WTC11 (cell line): ENCODE data around the gene ETS1. TPM values are rescaled to one million over a fixed set of nuclear protein-coding genes. Genes with fewer than 3 reads are reported as not detected.

Source experiments
- ATF3 ChIP-seq: sonication (generic); formaldehyde crosslinking; conservative IDR thresholded peaks from 2 replicates; pipeline ENCODE4 v1.8.1; 2022; ENCODE audit warnings: mild to moderate bottlenecking, missing genetic modification reagents
- CBFB ChIP-seq: sonication (generic); formaldehyde crosslinking; IDR thresholded peaks from 2 replicates; pipeline ENCODE4 v1.8.1; 2022; ENCODE audit warnings: mild to moderate bottlenecking, low read depth, missing genetic modification reagents
- ELF4 ChIP-seq: sonication (generic); formaldehyde crosslinking; IDR thresholded peaks from 2 replicates; pipeline ENCODE4 v1.8.1; 2022; ENCODE audit warnings: low read depth, mild to moderate bottlenecking, moderate library complexity, missing genetic modification reagents
- EMX1 ChIP-seq: fragments of 250-450 bp; sonication (Bioruptor Pico); IDR thresholded peaks from 2 replicates; pipeline ENCODE4 v1.8.0; 2021; ENCODE audit warnings: mild to moderate bottlenecking
- ETV6 ChIP-seq: sonication (generic); formaldehyde crosslinking; IDR thresholded peaks from 2 replicates; pipeline ENCODE4 v1.8.1; 2022; ENCODE audit warnings: mild to moderate bottlenecking, missing genetic modification reagents
- FOXP1 ChIP-seq: sonication (generic); formaldehyde crosslinking; IDR thresholded peaks from 2 replicates; pipeline ENCODE4 v1.8.0; 2022; ENCODE audit warnings: missing genetic modification reagents, mild to moderate bottlenecking, moderate library complexity, borderline replicate concordance
- GABPB1 ChIP-seq: sonication (generic); formaldehyde crosslinking; IDR thresholded peaks from 2 replicates; pipeline ENCODE4 v1.8.1; 2023; ENCODE audit warnings: mild to moderate bottlenecking, missing genetic modification reagents
- JAZF1 ChIP-seq: fragments of 250-450 bp; sonication (Bioruptor Pico); IDR thresholded peaks from 2 replicates; pipeline ENCODE4 v1.9.0; 2021; ENCODE audit warnings: moderate library complexity, mild to moderate bottlenecking, inconsistent platforms
- JUN ChIP-seq: sonication (generic); formaldehyde crosslinking; IDR thresholded peaks from 2 replicates; pipeline ENCODE4 v1.8.0; 2023; ENCODE audit warnings: mild to moderate bottlenecking, missing genetic modification reagents
- KAT7 ChIP-seq: sonication (generic); formaldehyde crosslinking; IDR thresholded peaks from 2 replicates; pipeline ENCODE4 v1.8.1; 2023; ENCODE audit warnings: missing genetic modification reagents, mild to moderate bottlenecking, borderline replicate concordance
- NR3C1 ChIP-seq: sonication (generic); formaldehyde crosslinking; conservative IDR thresholded peaks from 2 replicates; pipeline ENCODE4 v1.8.1; 2023; ENCODE audit warnings: low read depth, mild to moderate bottlenecking, missing genetic modification reagents
- PRRX2 ChIP-seq: fragments of 250-450 bp; sonication (Bioruptor Pico); IDR thresholded peaks from 2 replicates; pipeline ENCODE4 v1.8.0; 2021; ENCODE audit warnings: mild to moderate bottlenecking
- SMAD3 ChIP-seq: sonication (generic); formaldehyde crosslinking; IDR thresholded peaks from 2 replicates; pipeline ENCODE4 v1.8.0; 2022; ENCODE audit warnings: missing genetic modification reagents, mild to moderate bottlenecking, borderline replicate concordance
- SP1 ChIP-seq: sonication (generic); formaldehyde crosslinking; conservative IDR thresholded peaks from 2 replicates; pipeline ENCODE4 v1.8.1; 2022; ENCODE audit warnings: missing genetic modification reagents
- TEAD1 ChIP-seq: sonication (generic); formaldehyde crosslinking; IDR thresholded peaks from 2 replicates; pipeline ENCODE4 v1.8.0; 2022; ENCODE audit warnings: mild to moderate bottlenecking, missing genetic modification reagents
- USF2 ChIP-seq: sonication (generic); formaldehyde crosslinking; IDR thresholded peaks from 2 replicates; pipeline ENCODE4 v1.8.1; 2023; ENCODE audit warnings: mild to moderate bottlenecking, missing genetic modification reagents, moderate library complexity
- ZMAT4 ChIP-seq: fragments of 250-450 bp; sonication (Bioruptor Pico); IDR thresholded peaks from 2 replicates; pipeline ENCODE4 v1.9.0; 2021; ENCODE audit warnings: mild to moderate bottlenecking
- ZNF138 ChIP-seq: sonication (generic); formaldehyde crosslinking; conservative IDR thresholded peaks from 2 replicates; pipeline ENCODE4 v1.8.1; 2022; ENCODE audit warnings: mild to moderate bottlenecking, moderate library complexity, missing genetic modification reagents
- ZNF219 ChIP-seq: sonication (generic); formaldehyde crosslinking; IDR thresholded peaks from 2 replicates; pipeline ENCODE4 v1.8.0; 2023; ENCODE audit warnings: missing genetic modification reagents, mild to moderate bottlenecking, borderline replicate concordance
- ZNF232 ChIP-seq: sonication (generic); formaldehyde crosslinking; IDR thresholded peaks from 2 replicates; pipeline ENCODE4 v1.8.0; 2022; ENCODE audit warnings: mild to moderate bottlenecking, missing genetic modification reagents
- ZNF396 ChIP-seq: fragments of 250-450 bp; sonication (Bioruptor Pico); IDR thresholded peaks from 2 replicates; pipeline ENCODE4 v1.8.0; 2021; ENCODE audit warnings: mild to moderate bottlenecking, moderate library complexity, borderline replicate concordance
- ZNF416 ChIP-seq: fragments of 250-450 bp; sonication (Bioruptor Pico); IDR thresholded peaks from 2 replicates; pipeline ENCODE4 v1.9.0; 2021; ENCODE audit warnings: mild to moderate bottlenecking, inconsistent platforms
- ZNF423 ChIP-seq: fragments of 250-450 bp; sonication (Bioruptor Pico); IDR thresholded peaks from 2 replicates; pipeline ENCODE4 v2.1.2; 2022; ENCODE audit warnings: mild to moderate bottlenecking, moderate library complexity
- ZNF671 ChIP-seq: fragments of 250-450 bp; sonication (Bioruptor Pico); IDR thresholded peaks from 2 replicates; pipeline ENCODE4 v1.8.0; 2021; ENCODE audit warnings: mild to moderate bottlenecking
- total RNA-seq: library from RNA; stranded (reverse); gene quantifications from 3 replicates; pipeline ENCODE4 v1.2.3, GENCODE V29; 2021
- TF ChIP-seq, protein P1 (sequence below): sonication (generic); formaldehyde crosslinking; IDR thresholded peaks from 2 replicates; pipeline ENCODE4 v1.8.1; 2022; ENCODE audit warnings: low read depth, missing genetic modification reagents, borderline replicate concordance
- TF ChIP-seq, protein P2 (sequence below): sonication (generic); formaldehyde crosslinking; IDR thresholded peaks from 2 replicates; pipeline ENCODE4 v1.8.0; 2022; ENCODE audit warnings: mild to moderate bottlenecking, missing genetic modification reagents
- TF ChIP-seq, protein P3 (sequence below): sonication (generic); formaldehyde crosslinking; IDR thresholded peaks from 2 replicates; pipeline ENCODE4 v1.8.0; 2022; ENCODE audit warnings: mild to moderate bottlenecking, missing genetic modification reagents
- TF ChIP-seq, protein P4 (sequence below): sonication (generic); formaldehyde crosslinking; conservative IDR thresholded peaks from 2 replicates; pipeline ENCODE4 v1.8.1; 2023; ENCODE audit warnings: mild to moderate bottlenecking, low read depth, missing genetic modification reagents, moderate library complexity
- TF ChIP-seq, protein P5 (sequence below): sonication (generic); formaldehyde crosslinking; IDR thresholded peaks from 2 replicates; pipeline ENCODE4 v1.8.1; 2022; ENCODE audit warnings: mild to moderate bottlenecking, moderate library complexity, missing genetic modification reagents
- TF ChIP-seq, protein P6 (sequence below): fragments of 250-450 bp; sonication (Bioruptor Pico); IDR thresholded peaks from 2 replicates; pipeline ENCODE4 v2.1.2; 2022; ENCODE audit warnings: mild to moderate bottlenecking, moderate library complexity

ETS1 gene
- total RNA-seq, 1 experiment from 2014 or later = 33.1 TPM

- TF ChIP-seq, protein P1, sequence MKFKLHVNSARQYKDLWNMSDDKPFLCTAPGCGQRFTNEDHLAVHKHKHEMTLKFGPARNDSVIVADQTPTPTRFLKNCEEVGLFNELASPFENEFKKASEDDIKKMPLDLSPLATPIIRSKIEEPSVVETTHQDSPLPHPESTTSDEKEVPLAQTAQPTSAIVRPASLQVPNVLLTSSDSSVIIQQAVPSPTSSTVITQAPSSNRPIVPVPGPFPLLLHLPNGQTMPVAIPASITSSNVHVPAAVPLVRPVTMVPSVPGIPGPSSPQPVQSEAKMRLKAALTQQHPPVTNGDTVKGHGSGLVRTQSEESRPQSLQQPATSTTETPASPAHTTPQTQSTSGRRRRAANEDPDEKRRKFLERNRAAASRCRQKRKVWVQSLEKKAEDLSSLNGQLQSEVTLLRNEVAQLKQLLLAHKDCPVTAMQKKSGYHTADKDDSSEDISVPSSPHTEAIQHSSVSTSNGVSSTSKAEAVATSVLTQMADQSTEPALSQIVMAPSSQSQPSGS (CRISPR knock-in tag) = no peak
- no peak for TF ChIP-seq ZNF671 (CRISPR knock-in tag)
- no peak for TF ChIP-seq ZMAT4 (CRISPR knock-in tag)
- TF ChIP-seq PRRX2 (CRISPR knock-in tag) = no peak
- no peak for TF ChIP-seq JAZF1 (CRISPR knock-in tag)
- TF ChIP-seq, protein P2, sequence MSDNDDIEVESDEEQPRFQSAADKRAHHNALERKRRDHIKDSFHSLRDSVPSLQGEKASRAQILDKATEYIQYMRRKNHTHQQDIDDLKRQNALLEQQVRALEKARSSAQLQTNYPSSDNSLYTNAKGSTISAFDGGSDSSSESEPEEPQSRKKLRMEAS (CRISPR knock-in tag) = peak; percentile 40; the same call in 1 of the 2 replicates
- no peak for TF ChIP-seq CBFB (CRISPR knock-in tag)
- TF ChIP-seq KAT7 = peak; percentile 99
- TF ChIP-seq FOXP1 (CRISPR knock-in tag) = 0 out of 2 replicates have a peak, but pooled peaks have one; percentile 64
- no peak for TF ChIP-seq GABPB1
- no peak for TF ChIP-seq USF2 (CRISPR knock-in tag)
- TF ChIP-seq, protein P3, sequence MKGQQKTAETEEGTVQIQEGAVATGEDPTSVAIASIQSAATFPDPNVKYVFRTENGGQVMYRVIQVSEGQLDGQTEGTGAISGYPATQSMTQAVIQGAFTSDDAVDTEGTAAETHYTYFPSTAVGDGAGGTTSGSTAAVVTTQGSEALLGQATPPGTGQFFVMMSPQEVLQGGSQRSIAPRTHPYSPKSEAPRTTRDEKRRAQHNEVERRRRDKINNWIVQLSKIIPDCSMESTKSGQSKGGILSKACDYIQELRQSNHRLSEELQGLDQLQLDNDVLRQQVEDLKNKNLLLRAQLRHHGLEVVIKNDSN (CRISPR knock-in tag) = no peak
- TF ChIP-seq TEAD1 = 0 out of 2 replicates have a peak, but pooled peaks have one; percentile 39
- no peak for TF ChIP-seq JUN (CRISPR knock-in tag)
- no peak for TF ChIP-seq ZNF416 (CRISPR knock-in tag)
- no peak for TF ChIP-seq ZNF423 (CRISPR knock-in tag)
- peak; percentile 13; the same call in 1 of the 2 replicates for TF ChIP-seq SMAD3 (CRISPR knock-in tag)
- no peak for TF ChIP-seq ZNF219 (CRISPR knock-in tag)
- no peak for TF ChIP-seq ELF4 (CRISPR knock-in tag)
- no peak for TF ChIP-seq EMX1
- TF ChIP-seq ETV6 (CRISPR knock-in tag) = 0 out of 2 replicates have a peak, but pooled peaks have one; percentile 54
- TF ChIP-seq, protein P4, sequence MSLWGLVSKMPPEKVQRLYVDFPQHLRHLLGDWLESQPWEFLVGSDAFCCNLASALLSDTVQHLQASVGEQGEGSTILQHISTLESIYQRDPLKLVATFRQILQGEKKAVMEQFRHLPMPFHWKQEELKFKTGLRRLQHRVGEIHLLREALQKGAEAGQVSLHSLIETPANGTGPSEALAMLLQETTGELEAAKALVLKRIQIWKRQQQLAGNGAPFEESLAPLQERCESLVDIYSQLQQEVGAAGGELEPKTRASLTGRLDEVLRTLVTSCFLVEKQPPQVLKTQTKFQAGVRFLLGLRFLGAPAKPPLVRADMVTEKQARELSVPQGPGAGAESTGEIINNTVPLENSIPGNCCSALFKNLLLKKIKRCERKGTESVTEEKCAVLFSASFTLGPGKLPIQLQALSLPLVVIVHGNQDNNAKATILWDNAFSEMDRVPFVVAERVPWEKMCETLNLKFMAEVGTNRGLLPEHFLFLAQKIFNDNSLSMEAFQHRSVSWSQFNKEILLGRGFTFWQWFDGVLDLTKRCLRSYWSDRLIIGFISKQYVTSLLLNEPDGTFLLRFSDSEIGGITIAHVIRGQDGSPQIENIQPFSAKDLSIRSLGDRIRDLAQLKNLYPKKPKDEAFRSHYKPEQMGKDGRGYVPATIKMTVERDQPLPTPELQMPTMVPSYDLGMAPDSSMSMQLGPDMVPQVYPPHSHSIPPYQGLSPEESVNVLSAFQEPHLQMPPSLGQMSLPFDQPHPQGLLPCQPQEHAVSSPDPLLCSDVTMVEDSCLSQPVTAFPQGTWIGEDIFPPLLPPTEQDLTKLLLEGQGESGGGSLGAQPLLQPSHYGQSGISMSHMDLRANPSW (CRISPR knock-in tag) = no peak
- no peak for TF ChIP-seq ZNF396 (CRISPR knock-in tag)
- TF ChIP-seq ATF3 = no peak
- peak; percentile 47; the same call in 1 of the 2 replicates for TF ChIP-seq ZNF232 (CRISPR knock-in tag)
- peak; percentile 90 for TF ChIP-seq SP1 (CRISPR knock-in tag)
- TF ChIP-seq ZNF138 (CRISPR knock-in tag) = 0 out of 2 replicates have a peak, but pooled peaks have one; percentile 21
- TF ChIP-seq, protein P5, sequence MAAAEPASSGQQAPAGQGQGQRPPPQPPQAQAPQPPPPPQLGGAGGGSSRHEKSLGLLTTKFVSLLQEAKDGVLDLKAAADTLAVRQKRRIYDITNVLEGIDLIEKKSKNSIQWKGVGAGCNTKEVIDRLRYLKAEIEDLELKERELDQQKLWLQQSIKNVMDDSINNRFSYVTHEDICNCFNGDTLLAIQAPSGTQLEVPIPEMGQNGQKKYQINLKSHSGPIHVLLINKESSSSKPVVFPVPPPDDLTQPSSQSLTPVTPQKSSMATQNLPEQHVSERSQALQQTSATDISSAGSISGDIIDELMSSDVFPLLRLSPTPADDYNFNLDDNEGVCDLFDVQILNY (CRISPR knock-in tag) = peak; percentile 75; the same call in 1 of the 2 replicates
- TF ChIP-seq NR3C1 = no peak
- TF ChIP-seq, protein P6, sequence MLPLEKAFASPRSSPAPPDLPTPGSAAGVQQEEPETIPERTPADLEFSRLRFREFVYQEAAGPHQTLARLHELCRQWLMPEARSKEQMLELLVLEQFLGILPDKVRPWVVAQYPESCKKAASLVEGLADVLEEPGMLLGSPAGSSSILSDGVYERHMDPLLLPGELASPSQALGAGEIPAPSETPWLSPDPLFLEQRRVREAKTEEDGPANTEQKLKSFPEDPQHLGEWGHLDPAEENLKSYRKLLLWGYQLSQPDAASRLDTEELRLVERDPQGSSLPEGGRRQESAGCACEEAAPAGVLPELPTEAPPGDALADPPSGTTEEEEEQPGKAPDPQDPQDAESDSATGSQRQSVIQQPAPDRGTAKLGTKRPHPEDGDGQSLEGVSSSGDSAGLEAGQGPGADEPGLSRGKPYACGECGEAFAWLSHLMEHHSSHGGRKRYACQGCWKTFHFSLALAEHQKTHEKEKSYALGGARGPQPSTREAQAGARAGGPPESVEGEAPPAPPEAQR (CRISPR knock-in tag) = no peak
Observed at GRCh38 chr11:128522055-128522942, 65.1 kb downstream of the ETS1 start (continued).
